Endothelial cell of umbilical vein (primary cell): ENCODE measurements around the gene SNURF. TPM values are rescaled to one million over a fixed set of nuclear protein-coding genes. Genes with fewer than 3 reads are reported as not detected.

Experiments
- BruUV-seq: library from RNA; stranded (reverse); fragments of 400-500 nt; replicated peaks from 2 replicates; lab custom pipeline; 2021; lab: Mats Ljungman, UMichigan
- CTCF ChIA-PET: fragments of 300-600, 350-600 bp; sonication (Branson Sonifier 250); formaldehyde crosslinking; loops from one replicate; lab custom pipeline; 2021; ENCODE audit warnings: antibody characterized with exemption, inconsistent platforms; lab: Charles Lee
- POLR2A ChIA-PET: fragments of 300-600, 350-600 bp; sonication (Branson Sonifier 250); formaldehyde crosslinking; loops from one replicate; lab custom pipeline; 2021; ENCODE audit warnings: antibody characterized with exemption, inconsistent platforms; lab: Charles Lee
- DNase-seq: peaks from one replicate; pipeline ENCODE4 v3.0.0-alpha.2; 2011; ENCODE audit warnings: low read depth, low spot score
- FAIRE-seq: peaks from 2 replicates; lab custom pipeline; 2011; peaks lifted over from hg19 to GRCh38; lab: Jason Lieb, UNC
- H2AFZ ChIP-seq: 2 replicates; pipeline ENCODE4 v1.6.0; 2012; ENCODE audit warnings: low read depth, low read length, control low read depth, inconsistent platforms
- H3K27ac ChIP-seq: 2 replicates; pipeline ENCODE4 v1.5.1; 2011; ENCODE audit warnings: low read depth, mild to moderate bottlenecking, control low read depth, low read length, moderate library complexity; ENCODE audit not compliant: insufficient read depth
- H3K27me3 ChIP-seq, 2 experiments: 2 replicates each; pipeline versions ENCODE4 v1.6.0 to v1.6.1; 2011; ENCODE audit warnings: low read length in 2 of 2, mixed read lengths in 1 of 2; ENCODE audit not compliant: control insufficient read depth in 2 of 2, insufficient read depth in 2 of 2
- H3K36me3 ChIP-seq, 2 experiments: 2 replicates in 1 of 2; 3 replicates in 1 of 2; pipeline ENCODE4 v1.5.1; 2011; ENCODE audit warnings: low read length in 2 of 2, mild to moderate bottlenecking in 1 of 2, moderate library complexity in 1 of 2; ENCODE audit not compliant: control insufficient read depth in 2 of 2, insufficient read depth in 2 of 2; ENCODE audit errors: extremely low read depth in 1 of 2
- H3K4me1 ChIP-seq: 3 replicates; pipeline ENCODE4 v1.5.1; 2011; ENCODE audit warnings: mild to moderate bottlenecking, low read length; ENCODE audit not compliant: control insufficient read depth, insufficient read depth; ENCODE audit errors: extremely low read depth
- H3K4me2 ChIP-seq: 2 replicates; pipeline ENCODE4 v1.6.1; 2011; ENCODE audit warnings: low read length, control low read depth, mixed read lengths; ENCODE audit not compliant: insufficient read depth
- H3K4me3 ChIP-seq, 3 experiments: fragments of 200-600 bp in 1 of 3; sonication (generic), shearing (Covaris generic) in 1 of 3; replicated peaks in 1 of 3; 2 replicates each; pipeline ENCODE4 v1.5.1; 2011 to 2016; ENCODE audit warnings: control low read depth in 3 of 3, low read length in 3 of 3, mild to moderate bottlenecking in 2 of 3, inconsistent platforms in 1 of 3, low read depth in 1 of 3, moderate library complexity in 1 of 3; ENCODE audit not compliant: insufficient read depth in 1 of 3
- H3K79me2 ChIP-seq: 2 replicates; pipeline ENCODE4 v1.6.0; 2012; ENCODE audit warnings: low read length, inconsistent platforms; ENCODE audit not compliant: control insufficient read depth, insufficient read depth
- H3K9ac ChIP-seq: replicated peaks from 2 replicates; pipeline ENCODE3; 2011; ENCODE audit warnings: low read length, control low read depth; ENCODE audit not compliant: insufficient read depth; ENCODE audit errors: extremely low read depth
- H3K9me1 ChIP-seq: replicated peaks from 3 replicates; pipeline ENCODE4 v1.6.0; 2011; ENCODE audit warnings: mild to moderate bottlenecking, low read length; ENCODE audit not compliant: control insufficient read depth, insufficient read depth; ENCODE audit errors: extremely low read depth
- H3K9me3 ChIP-seq: replicated peaks from 2 replicates; pipeline ENCODE4 v1.5.1; 2012; ENCODE audit warnings: low read length, inconsistent platforms; ENCODE audit not compliant: control insufficient read depth, insufficient read depth
- H4K20me1 ChIP-seq: replicated peaks from 2 replicates; pipeline ENCODE3; 2011; ENCODE audit warnings: mild to moderate bottlenecking, low read length; ENCODE audit not compliant: control insufficient read depth, insufficient read depth; ENCODE audit errors: extremely low read depth
- EZH2 ChIP-seq: IDR thresholded peaks from 2 replicates; pipeline ENCODE4 v1.6.1; 2012; ENCODE audit warnings: borderline replicate concordance, low read depth, mild to moderate bottlenecking, moderate library complexity, low read length, inconsistent platforms; ENCODE audit not compliant: severe bottlenecking
- FOS ChIP-seq: IDR thresholded peaks from 2 replicates; pipeline ENCODE4 v1.6.1; 2011; ENCODE audit warnings: mild to moderate bottlenecking, low read length, moderate library complexity, borderline replicate concordance; ENCODE audit not compliant: insufficient read depth
- GATA2 ChIP-seq: IDR thresholded peaks from 2 replicates; pipeline ENCODE4 v1.7.0; 2011; ENCODE audit warnings: low read depth, mild to moderate bottlenecking, moderate library complexity, mixed read lengths, low read length; ENCODE audit not compliant: insufficient read length, insufficient read depth
- JUN ChIP-seq: IDR thresholded peaks from 2 replicates; pipeline ENCODE4 v1.6.1; 2011; ENCODE audit warnings: borderline replicate concordance, low read depth; ENCODE audit not compliant: insufficient read length, insufficient read depth
- MAX ChIP-seq: IDR thresholded peaks from 2 replicates; pipeline ENCODE4 v1.6.1; 2011; ENCODE audit not compliant: insufficient read depth, insufficient read length
- MYC ChIP-seq: IDR thresholded peaks from one replicate; pipeline ENCODE4 v1.6.1; 2011; ENCODE audit warnings: mild to moderate bottlenecking, low read depth, low read length
- POLR2A ChIP-seq: IDR thresholded peaks from 2 replicates; pipeline ENCODE4 v1.6.1; 2012; ENCODE audit warnings: low read depth, mild to moderate bottlenecking, control low read depth, low read length
- POLR2AphosphoS5 ChIP-seq: IDR thresholded peaks from 2 replicates; pipeline ENCODE4 v1.6.1; 2012; ENCODE audit warnings: low read depth, mild to moderate bottlenecking, control low read depth, low read length, moderate library complexity; ENCODE audit not compliant: insufficient read depth
- dilution Hi-C: fragments of 300-500 bp; cut with MboI; formaldehyde crosslinking; loops from one replicate; pipeline ENCODE4 v1.15.0; 2019; ENCODE audit warnings: low sequenced_read_pairs; ENCODE audit not compliant: extremely low pct_ligation_motif_present
- intact Hi-C: fragments of 100-400 bp; cut with micrococcal nuclease; formaldehyde crosslinking; loops from one replicate; pipeline ENCODE4 v1.10.0; 2022
- polyA plus RNA-seq, 4 experiments: library from polyadenylated mRNA; depleted of rRNA in 3 of 4; stranded (reverse) in 3 of 4; unstranded in 1 of 4; fragments of >200 nt; gene quantifications; 2 replicates each; pipeline versions ENCODE4 v1.2.1 to v1.2.3, GENCODE V29; 2011 to 2012; ENCODE audit warnings: missing spikeins in 1 of 4
- total RNA-seq: library from RNA; stranded (reverse); gene quantifications from 2 replicates; pipeline ENCODE4 v1.2.3, GENCODE V29; 2021
- TF ChIP-seq, protein P1 (sequence below), 2 donors: IDR thresholded peaks; 1 replicate in 1 of 2; 2 replicates in 1 of 2; pipeline ENCODE4 v1.5.1; 2011; ENCODE audit warnings: low read length in 2 of 2, mild to moderate bottlenecking in 2 of 2, moderate library complexity in 2 of 2, control low read depth in 1 of 2, inconsistent platforms in 1 of 2, low read depth in 1 of 2; ENCODE audit not compliant: insufficient read depth in 1 of 2; ENCODE audit errors: extremely low read depth in 1 of 2

The SNURF gene
- total and polyA plus RNA-seq, 2 donors (not counting 3 experiments of a cell fraction or from before 2014, with no cell fraction given): 3.9 to 9.4 TPM

DNA sequence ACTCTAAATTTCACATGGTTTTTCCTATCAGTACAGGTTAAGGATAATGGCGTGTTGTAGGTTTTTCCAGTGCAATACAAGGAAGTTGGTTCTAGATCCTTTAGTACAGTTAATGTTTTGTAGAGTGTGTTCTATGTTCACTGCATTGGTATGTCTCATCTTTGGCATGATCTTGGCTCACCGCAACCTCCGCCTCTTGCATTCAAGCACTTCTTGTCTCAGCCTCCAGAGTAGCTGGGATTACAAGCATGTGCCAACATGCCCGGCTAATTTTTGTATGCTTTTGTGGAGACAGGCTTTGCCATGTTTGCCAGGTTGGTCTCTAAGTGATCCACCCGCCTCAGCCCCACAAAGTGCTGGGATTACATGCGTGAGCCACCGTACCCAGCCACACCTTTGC is 30.4 kb downstream of the SNURF start:
- FAIRE-seq (no peak), DNase-seq (no peak)
- BruUV-seq: no TSS peak
- no peaks in the 10 kb centered on the region for H3K9me3 ChIP-seq
- no peaks in the 10 kb centered on the region for H4K20me1 ChIP-seq
- TF ChIP-seq GATA2: no peak
- ChIA-PET POLR2A (no interaction called here), CTCF (no interaction called here)
- no peak overlapping the region for H2AFZ ChIP-seq
- H3K27me3 ChIP-seq: no peaks in the 10 kb centered on the region
- peaks cover 10% of the 10 kb centered on the region for H3K79me2 ChIP-seq
- intact Hi-C loops: no loop called here
- H3K27ac ChIP-seq: no peak overlapping the region
- no peaks in the 10 kb centered on the region for H3K9me1 ChIP-seq
- H3K36me3 ChIP-seq: no peaks in the 10 kb centered on the region
- H3K4me3 ChIP-seq: no peak overlapping the region
- dilution Hi-C loops: no loop called here
- no peak overlapping the region for H3K4me2 ChIP-seq
- no peaks in the 10 kb centered on the region for H3K4me1 ChIP-seq
- H3K9ac ChIP-seq: no peak overlapping the region

GRCh38 chr15:24986653-24987052 is 31.9 kb downstream of the SNURF start:
- no peaks in the 10 kb centered on the region for H3K9me3 ChIP-seq
- no peaks in the 10 kb centered on the region for H4K20me1 ChIP-seq
- ChIA-PET CTCF (no interaction called here), POLR2A (no interaction called here)
- H3K9me1 ChIP-seq: no peaks in the 10 kb centered on the region
- no peak overlapping the region for H3K4me3 ChIP-seq
- DNase-seq (no peak), FAIRE-seq (no peak)
- H3K36me3 ChIP-seq: no peaks in the 10 kb centered on the region
- no peaks in the 10 kb centered on the region for H3K27me3 ChIP-seq
- H3K4me2 ChIP-seq: no peak overlapping the region
- H2AFZ ChIP-seq: no peak overlapping the region
- H3K9ac ChIP-seq: no peak overlapping the region
- intact Hi-C loops (no loop called here), dilution Hi-C loops (no loop called here)
- BruUV-seq: no TSS peak
- H3K27ac ChIP-seq: no peak overlapping the region
- no peak for TF ChIP-seq FOS
- no peak for TF ChIP-seq POLR2A
- no peak for TF ChIP-seq GATA2
- TF ChIP-seq MYC: no peak
- TF ChIP-seq EZH2: no peak
- TF ChIP-seq JUN: no peak
- TF ChIP-seq, protein P1, sequence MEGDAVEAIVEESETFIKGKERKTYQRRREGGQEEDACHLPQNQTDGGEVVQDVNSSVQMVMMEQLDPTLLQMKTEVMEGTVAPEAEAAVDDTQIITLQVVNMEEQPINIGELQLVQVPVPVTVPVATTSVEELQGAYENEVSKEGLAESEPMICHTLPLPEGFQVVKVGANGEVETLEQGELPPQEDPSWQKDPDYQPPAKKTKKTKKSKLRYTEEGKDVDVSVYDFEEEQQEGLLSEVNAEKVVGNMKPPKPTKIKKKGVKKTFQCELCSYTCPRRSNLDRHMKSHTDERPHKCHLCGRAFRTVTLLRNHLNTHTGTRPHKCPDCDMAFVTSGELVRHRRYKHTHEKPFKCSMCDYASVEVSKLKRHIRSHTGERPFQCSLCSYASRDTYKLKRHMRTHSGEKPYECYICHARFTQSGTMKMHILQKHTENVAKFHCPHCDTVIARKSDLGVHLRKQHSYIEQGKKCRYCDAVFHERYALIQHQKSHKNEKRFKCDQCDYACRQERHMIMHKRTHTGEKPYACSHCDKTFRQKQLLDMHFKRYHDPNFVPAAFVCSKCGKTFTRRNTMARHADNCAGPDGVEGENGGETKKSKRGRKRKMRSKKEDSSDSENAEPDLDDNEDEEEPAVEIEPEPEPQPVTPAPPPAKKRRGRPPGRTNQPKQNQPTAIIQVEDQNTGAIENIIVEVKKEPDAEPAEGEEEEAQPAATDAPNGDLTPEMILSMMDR (IDR thresholded peaks at IDR 0.05; ENCODE audit: extremely low read depth in 1 of 2, insufficient read depth in 1 of 2, low read depth in 1 of 2, low read length in 2 of 2): no peak
- no peak for TF ChIP-seq POLR2AphosphoS5
- TF ChIP-seq MAX: no peak
- H3K79me2 ChIP-seq: peaks cover 10% of the 10 kb centered on the region
- H3K4me1 ChIP-seq: no peaks in the 10 kb centered on the region
